ENCODE measurements around the gene ZNF644.

ZNF644 gene

DNA sequence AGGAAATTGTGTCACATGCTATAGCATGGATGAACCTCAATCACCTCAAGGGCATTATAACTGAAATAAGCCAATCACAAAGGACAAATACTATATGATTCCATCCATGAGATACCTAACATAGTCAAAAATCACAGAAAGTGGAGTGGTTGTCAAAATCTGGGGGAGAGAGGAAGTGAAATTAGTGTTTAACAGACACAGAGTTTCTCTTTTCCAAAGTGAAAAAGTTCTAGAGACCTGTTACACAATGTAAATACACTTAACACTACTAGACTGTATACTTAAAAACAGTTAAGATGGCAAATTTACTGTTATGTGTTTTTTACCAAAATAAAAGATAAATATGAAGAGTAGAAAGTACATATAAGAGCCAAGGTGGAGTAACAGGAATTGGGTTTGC lies 31.8 kb downstream of the ZNF644 start:
- DNase-seq (ENCODE audit: low read depth) = no peak
- no peak for TF ChIP-seq CTCF (IDR thresholded peaks at IDR 0.05; ENCODE audit: low read depth, low read length, missing control alignments)
- H3K4me3 ChIP-seq (ENCODE audit: low read depth, low read length) = no peak overlapping the region

GRCh38 chr1:90989302-90989701 lies 32.5 kb downstream of the ZNF644 start:
- no peak for TF ChIP-seq CTCF (IDR thresholded peaks at IDR 0.05; ENCODE audit: low read depth, low read length, missing control alignments)
- H3K4me3 ChIP-seq (ENCODE audit: low read depth, low read length) = no peak overlapping the region
- no peak for DNase-seq (ENCODE audit: low read depth)

GRCh38 chr1:90987841-90988240 lies 34.0 kb downstream of the ZNF644 start:
- no peak overlapping the region for H3K4me3 ChIP-seq (ENCODE audit: low read depth, low read length)
- TF ChIP-seq CTCF (IDR thresholded peaks at IDR 0.05; ENCODE audit: low read depth, low read length, missing control alignments) = no peak
- DNase-seq (ENCODE audit: low read depth) = no peak

GRCh38 chr1:90986953-90987352 lies 34.9 kb downstream of the ZNF644 start:
- no peak for TF ChIP-seq CTCF (IDR thresholded peaks at IDR 0.05; ENCODE audit: low read depth, low read length, missing control alignments)
- no peak for DNase-seq (ENCODE audit: low read depth)
- no peak overlapping the region for H3K4me3 ChIP-seq (ENCODE audit: low read depth, low read length)

GRCh38 chr1:90977522-90977921 lies 44.3 kb downstream of the ZNF644 start:
- H3K4me3 ChIP-seq (ENCODE audit: low read depth, low read length) = no peak overlapping the region
- no peak for TF ChIP-seq CTCF (IDR thresholded peaks at IDR 0.05; ENCODE audit: low read depth, low read length, missing control alignments)
- DNase-seq (ENCODE audit: low read depth) = no peak

DNA sequence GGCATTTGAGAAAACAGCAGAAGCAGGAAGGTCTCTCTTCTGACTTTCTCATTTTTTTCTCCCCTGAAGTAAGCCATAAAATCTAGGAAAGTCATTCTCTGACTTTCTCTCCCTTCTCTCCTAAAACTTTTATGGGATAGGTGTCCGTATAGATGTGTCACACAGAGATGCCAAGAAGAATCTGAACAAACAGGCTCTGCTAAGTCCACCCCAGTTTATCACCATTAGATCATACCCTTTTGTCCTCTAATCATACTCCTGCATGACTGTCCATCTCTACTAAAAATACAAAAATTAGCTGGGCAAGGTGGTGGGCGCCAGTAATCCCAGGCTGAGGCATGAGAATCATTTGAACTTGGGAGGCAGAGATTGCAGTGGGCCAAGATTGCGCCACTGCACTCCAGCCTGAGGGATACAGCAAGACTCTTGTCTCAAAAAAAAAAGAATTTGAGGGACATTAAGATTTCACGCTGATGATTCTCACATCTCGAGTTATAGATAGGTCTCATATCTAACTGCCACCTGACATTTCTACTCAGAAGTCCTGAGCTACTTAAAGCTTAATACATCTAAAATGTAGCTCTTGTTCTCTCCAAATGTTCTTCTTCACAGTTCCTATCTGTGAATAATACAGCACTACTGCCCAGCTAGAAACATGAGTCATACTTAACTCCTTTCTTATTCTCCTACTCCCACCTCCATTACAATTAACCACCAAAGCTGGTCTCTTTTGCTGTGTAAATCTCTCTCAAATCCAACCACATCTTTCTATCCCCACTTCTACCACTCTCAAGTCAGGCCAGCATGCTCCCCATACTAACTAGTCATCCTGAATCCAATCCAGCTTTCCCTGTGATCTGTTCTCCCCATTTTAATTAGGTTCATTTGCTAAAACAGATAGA lies 47.7 kb downstream of the ZNF644 start:
- H3K4me3 ChIP-seq (ENCODE audit: low read depth, low read length) = no peak overlapping the region
- TF ChIP-seq CTCF (IDR thresholded peaks at IDR 0.05; ENCODE audit: low read depth, low read length, missing control alignments) = no peak
- no peak for DNase-seq (ENCODE audit: low read depth)

DNA sequence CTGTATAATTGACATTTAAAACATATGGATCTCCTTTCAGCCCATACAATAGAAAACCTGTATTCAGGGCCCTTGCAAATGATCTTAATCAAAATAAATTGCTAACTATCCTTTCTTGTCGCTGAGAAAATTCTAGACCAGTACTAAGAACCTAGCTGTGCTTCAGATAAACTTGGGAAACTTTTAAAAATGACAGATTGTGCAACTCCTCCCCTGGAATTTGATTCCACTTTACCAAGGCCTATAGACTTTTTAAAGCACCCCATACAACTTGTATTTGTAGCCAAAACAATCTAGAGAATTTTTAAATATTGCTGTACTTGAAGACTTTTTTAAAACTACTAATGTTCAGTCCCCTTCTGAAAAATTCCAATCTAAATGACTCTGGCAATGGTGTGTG lies 51.6 kb downstream of the ZNF644 start:
- TF ChIP-seq CTCF (IDR thresholded peaks at IDR 0.05; ENCODE audit: low read depth, low read length, missing control alignments) = no peak
- no peak for DNase-seq (ENCODE audit: low read depth)

More for the DNA sequence above, 51.6 kb downstream of the ZNF644 start:
- H3K4me3 ChIP-seq (ENCODE audit: low read depth, low read length) = no peak overlapping the region

Data from GM12864 (cell line).